Measurements from ENCODE around the gene DPYD.

GRCh38 chr1:97061604-97062003 is 859.2 kb downstream of the DPYD start:
- TF ChIP-seq CTCF (IDR thresholded peaks at IDR 0.05), result no peak
- TF ChIP-seq EP300 (IDR thresholded peaks at IDR 0.05), result no peak

Data from tibial nerve (tissue), 4 donors.